Liver (tissue), 9 donors: ENCODE data around the gene UNC80. TPM values are rescaled to one million over a fixed set of nuclear protein-coding genes. Genes with fewer than 3 reads are reported as not detected.

Experiments
- DNase-seq: peaks from one replicate; pipeline ENCODE4 v3.0.0-alpha.2; 2017; ENCODE audit warnings: low spot score
- H3K27ac ChIP-seq, 2 donors: one replicate each; pipeline ENCODE4 v1.7.0; 2013; ENCODE audit warnings: inconsistent platforms in 2 of 2, low read length in 2 of 2, control low read depth in 1 of 2, low read depth in 1 of 2, mild to moderate bottlenecking in 1 of 2
- H3K27me3 ChIP-seq, 4 donors: one replicate each; pipeline versions ENCODE4 v1.6.1 to v1.7.0; 2013; ENCODE audit warnings: low read length in 3 of 4, inconsistent platforms in 1 of 4, mild to moderate bottlenecking in 1 of 4, moderate library complexity in 1 of 4; ENCODE audit not compliant: control insufficient read depth in 4 of 4, insufficient read depth in 4 of 4
- H3K36me3 ChIP-seq, 4 donors: one replicate each; pipeline versions ENCODE4 v1.6.1 to v1.7.0; 2013; ENCODE audit warnings: low read length in 3 of 4, mild to moderate bottlenecking in 3 of 4, low read depth in 1 of 4, moderate library complexity in 1 of 4; ENCODE audit not compliant: control insufficient read depth in 4 of 4, insufficient read depth in 3 of 4
- H3K4me1 ChIP-seq, 4 donors: one replicate each; pipeline versions ENCODE4 v1.6.1 to v1.7.0; 2013; ENCODE audit warnings: low read length in 3 of 4, mild to moderate bottlenecking in 3 of 4, moderate library complexity in 1 of 4; ENCODE audit not compliant: control insufficient read depth in 4 of 4, insufficient read depth in 4 of 4
- H3K4me3 ChIP-seq, 3 donors: one replicate each; pipeline versions ENCODE4 v1.6.1 to v1.7.0; 2013; ENCODE audit warnings: low read length in 3 of 3, control low read depth in 1 of 3, low read depth in 1 of 3, mild to moderate bottlenecking in 1 of 3
- H3K9ac ChIP-seq, 2 donors: one replicate each; pipeline ENCODE4 v1.7.0; 2013; ENCODE audit warnings: low read length in 2 of 2, mild to moderate bottlenecking in 2 of 2, moderate library complexity in 2 of 2, control low read depth in 1 of 2, low read depth in 1 of 2
- H3K9me3 ChIP-seq, 4 donors: one replicate each; pipeline versions ENCODE4 v1.6.1 to v1.7.0; 2013; ENCODE audit warnings: low read length in 3 of 4; ENCODE audit not compliant: control insufficient read depth in 4 of 4
- FOXA1 ChIP-seq: IDR thresholded peaks from 2 replicates; pipeline ENCODE4 v1.6.1; 2016; ENCODE audit warnings: antibody characterized with exemption
- NR2F2 ChIP-seq: IDR thresholded peaks from 2 replicates; pipeline ENCODE4 v1.6.1; 2016; ENCODE audit warnings: antibody characterized with exemption
- RAD21 ChIP-seq, 2 donors: IDR thresholded peaks; 2 replicates each; pipeline ENCODE4 v1.6.1; 2016; ENCODE audit warnings: antibody characterized with exemption in 2 of 2, mild to moderate bottlenecking in 2 of 2
- RXRA ChIP-seq, 2 donors: IDR thresholded peaks; 2 replicates each; pipeline ENCODE4 v1.6.1; 2017 to 2018; ENCODE audit warnings: antibody characterized with exemption in 2 of 2, mild to moderate bottlenecking in 1 of 2
- SP1 ChIP-seq: IDR thresholded peaks from 2 replicates; pipeline ENCODE4 v1.6.1; 2018; ENCODE audit warnings: antibody characterized with exemption, mild to moderate bottlenecking
- TAF1 ChIP-seq: conservative IDR thresholded peaks from 2 replicates; pipeline ENCODE4 v1.6.1; 2016; ENCODE audit warnings: antibody characterized with exemption, mild to moderate bottlenecking
- WGBS: extraction: QIAGEN DNeasy Blood & Tissue Kit; methylation state at CpG from one replicate; pipeline ENCODE4 v1.1.7; 2013; 5-methylcytosine and 5-hydroxymethylcytosine counted together
- polyA plus RNA-seq, 2 donors: library from polyadenylated mRNA; stranded (reverse) in 1 of 2; unstranded in 1 of 2; fragments of 200-250 nt in 1 of 2; fragments of >200 nt in 1 of 2; fragmentation: Nextera tagmentation in 1 of 2; extraction: Ambion mirVana in 1 of 2; gene quantifications; one replicate each; pipeline versions ENCODE4 v1.2.1 to v1.2.3, GENCODE V29; 2013 to 2015
- total RNA-seq, 2 donors: library from RNA; depleted of rRNA; stranded (reverse); fragments of >200 nt; gene quantifications; one replicate each; pipeline ENCODE4 v1.2.3, GENCODE V29; 2014
- TF ChIP-seq, protein P1 (sequence below): IDR thresholded peaks from 2 replicates; pipeline ENCODE4 v1.6.1; 2016; ENCODE audit warnings: antibody characterized with exemption
- TF ChIP-seq, protein P2 (sequence below): IDR thresholded peaks from 2 replicates; pipeline ENCODE4 v1.6.1; 2016; ENCODE audit warnings: antibody characterized with exemption
- TF ChIP-seq, protein P3 (sequence below): IDR thresholded peaks from 2 replicates; pipeline ENCODE4 v1.6.1; 2016; ENCODE audit warnings: antibody characterized with exemption
- TF ChIP-seq, protein P4 (sequence below): fragments of 150-350 bp; IDR thresholded peaks from 2 replicates; pipeline ENCODE4 v1.5.1; 2017; ENCODE audit warnings: improper control_type of control experiment, low read depth, low read length; ENCODE audit not compliant: missing input control
- TF ChIP-seq, protein P5 (sequence below): IDR thresholded peaks from 2 replicates; pipeline ENCODE4 v1.6.1; 2016; ENCODE audit warnings: antibody characterized with exemption, mild to moderate bottlenecking
- donor health status: healthy.
- donor health status: healthy.
- donor health status: healthy.
- donor health status: healthy.
- donor health status: healthy.

The UNC80 gene
- total and polyA plus RNA-seq, 4 donors: under 0.01 to 0.05 (median 0.02) TPM; not detected in 1

DNA sequence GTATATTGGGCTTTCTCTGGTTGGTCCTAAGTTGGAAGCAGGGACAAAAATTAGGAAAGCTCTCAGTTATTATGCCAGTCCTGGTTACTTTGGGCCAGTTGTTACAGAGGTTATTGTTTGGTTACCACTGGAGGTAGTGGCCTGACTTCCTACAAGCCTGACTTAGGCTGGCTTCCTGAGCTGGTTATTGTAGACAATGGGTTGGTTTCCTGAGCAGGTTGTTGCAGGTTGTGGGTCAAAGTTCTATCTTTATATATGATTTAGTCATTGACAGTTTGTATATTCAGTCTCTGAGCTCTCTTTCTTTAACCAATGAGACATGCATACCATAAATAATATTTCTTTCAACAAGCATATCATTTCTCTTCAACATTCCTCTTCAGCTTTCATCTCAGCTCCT lies 172.1 kb downstream of the UNC80 start:
- no peaks in the 10 kb centered on the region for H3K27me3 ChIP-seq
- H3K27ac ChIP-seq: no peak overlapping the region
- TF ChIP-seq, protein P1, sequence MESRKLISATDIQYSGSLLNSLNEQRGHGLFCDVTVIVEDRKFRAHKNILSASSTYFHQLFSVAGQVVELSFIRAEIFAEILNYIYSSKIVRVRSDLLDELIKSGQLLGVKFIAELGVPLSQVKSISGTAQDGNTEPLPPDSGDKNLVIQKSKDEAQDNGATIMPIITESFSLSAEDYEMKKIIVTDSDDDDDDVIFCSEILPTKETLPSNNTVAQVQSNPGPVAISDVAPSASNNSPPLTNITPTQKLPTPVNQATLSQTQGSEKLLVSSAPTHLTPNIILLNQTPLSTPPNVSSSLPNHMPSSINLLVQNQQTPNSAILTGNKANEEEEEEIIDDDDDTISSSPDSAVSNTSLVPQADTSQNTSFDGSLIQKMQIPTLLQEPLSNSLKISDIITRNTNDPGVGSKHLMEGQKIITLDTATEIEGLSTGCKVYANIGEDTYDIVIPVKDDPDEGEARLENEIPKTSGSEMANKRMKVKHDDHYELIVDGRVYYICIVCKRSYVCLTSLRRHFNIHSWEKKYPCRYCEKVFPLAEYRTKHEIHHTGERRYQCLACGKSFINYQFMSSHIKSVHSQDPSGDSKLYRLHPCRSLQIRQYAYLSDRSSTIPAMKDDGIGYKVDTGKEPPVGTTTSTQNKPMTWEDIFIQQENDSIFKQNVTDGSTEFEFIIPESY: no peak
- TF ChIP-seq, protein P2, sequence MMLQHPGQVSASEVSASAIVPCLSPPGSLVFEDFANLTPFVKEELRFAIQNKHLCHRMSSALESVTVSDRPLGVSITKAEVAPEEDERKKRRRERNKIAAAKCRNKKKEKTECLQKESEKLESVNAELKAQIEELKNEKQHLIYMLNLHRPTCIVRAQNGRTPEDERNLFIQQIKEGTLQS: no peak
- no peak for TF ChIP-seq FOXA1
- TF ChIP-seq RXRA (IDR thresholded peaks at IDR 0.05): no peak
- TF ChIP-seq, protein P3, sequence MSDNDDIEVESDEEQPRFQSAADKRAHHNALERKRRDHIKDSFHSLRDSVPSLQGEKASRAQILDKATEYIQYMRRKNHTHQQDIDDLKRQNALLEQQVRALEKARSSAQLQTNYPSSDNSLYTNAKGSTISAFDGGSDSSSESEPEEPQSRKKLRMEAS: no peak
- TF ChIP-seq, protein P4, sequence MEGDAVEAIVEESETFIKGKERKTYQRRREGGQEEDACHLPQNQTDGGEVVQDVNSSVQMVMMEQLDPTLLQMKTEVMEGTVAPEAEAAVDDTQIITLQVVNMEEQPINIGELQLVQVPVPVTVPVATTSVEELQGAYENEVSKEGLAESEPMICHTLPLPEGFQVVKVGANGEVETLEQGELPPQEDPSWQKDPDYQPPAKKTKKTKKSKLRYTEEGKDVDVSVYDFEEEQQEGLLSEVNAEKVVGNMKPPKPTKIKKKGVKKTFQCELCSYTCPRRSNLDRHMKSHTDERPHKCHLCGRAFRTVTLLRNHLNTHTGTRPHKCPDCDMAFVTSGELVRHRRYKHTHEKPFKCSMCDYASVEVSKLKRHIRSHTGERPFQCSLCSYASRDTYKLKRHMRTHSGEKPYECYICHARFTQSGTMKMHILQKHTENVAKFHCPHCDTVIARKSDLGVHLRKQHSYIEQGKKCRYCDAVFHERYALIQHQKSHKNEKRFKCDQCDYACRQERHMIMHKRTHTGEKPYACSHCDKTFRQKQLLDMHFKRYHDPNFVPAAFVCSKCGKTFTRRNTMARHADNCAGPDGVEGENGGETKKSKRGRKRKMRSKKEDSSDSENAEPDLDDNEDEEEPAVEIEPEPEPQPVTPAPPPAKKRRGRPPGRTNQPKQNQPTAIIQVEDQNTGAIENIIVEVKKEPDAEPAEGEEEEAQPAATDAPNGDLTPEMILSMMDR: no peak
- TF ChIP-seq SP1: no peak
- no peak for TF ChIP-seq TAF1
- TF ChIP-seq, protein P5, sequence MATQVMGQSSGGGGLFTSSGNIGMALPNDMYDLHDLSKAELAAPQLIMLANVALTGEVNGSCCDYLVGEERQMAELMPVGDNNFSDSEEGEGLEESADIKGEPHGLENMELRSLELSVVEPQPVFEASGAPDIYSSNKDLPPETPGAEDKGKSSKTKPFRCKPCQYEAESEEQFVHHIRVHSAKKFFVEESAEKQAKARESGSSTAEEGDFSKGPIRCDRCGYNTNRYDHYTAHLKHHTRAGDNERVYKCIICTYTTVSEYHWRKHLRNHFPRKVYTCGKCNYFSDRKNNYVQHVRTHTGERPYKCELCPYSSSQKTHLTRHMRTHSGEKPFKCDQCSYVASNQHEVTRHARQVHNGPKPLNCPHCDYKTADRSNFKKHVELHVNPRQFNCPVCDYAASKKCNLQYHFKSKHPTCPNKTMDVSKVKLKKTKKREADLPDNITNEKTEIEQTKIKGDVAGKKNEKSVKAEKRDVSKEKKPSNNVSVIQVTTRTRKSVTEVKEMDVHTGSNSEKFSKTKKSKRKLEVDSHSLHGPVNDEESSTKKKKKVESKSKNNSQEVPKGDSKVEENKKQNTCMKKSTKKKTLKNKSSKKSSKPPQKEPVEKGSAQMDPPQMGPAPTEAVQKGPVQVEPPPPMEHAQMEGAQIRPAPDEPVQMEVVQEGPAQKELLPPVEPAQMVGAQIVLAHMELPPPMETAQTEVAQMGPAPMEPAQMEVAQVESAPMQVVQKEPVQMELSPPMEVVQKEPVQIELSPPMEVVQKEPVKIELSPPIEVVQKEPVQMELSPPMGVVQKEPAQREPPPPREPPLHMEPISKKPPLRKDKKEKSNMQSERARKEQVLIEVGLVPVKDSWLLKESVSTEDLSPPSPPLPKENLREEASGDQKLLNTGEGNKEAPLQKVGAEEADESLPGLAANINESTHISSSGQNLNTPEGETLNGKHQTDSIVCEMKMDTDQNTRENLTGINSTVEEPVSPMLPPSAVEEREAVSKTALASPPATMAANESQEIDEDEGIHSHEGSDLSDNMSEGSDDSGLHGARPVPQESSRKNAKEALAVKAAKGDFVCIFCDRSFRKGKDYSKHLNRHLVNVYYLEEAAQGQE: no peak
- no peak for TF ChIP-seq RAD21 (IDR thresholded peaks at IDR 0.05)
- no peaks in the 10 kb centered on the region for H3K9me3 ChIP-seq
- no peaks in the 10 kb centered on the region for H3K4me1 ChIP-seq
- no peak overlapping the region for H3K9ac ChIP-seq
- DNase-seq: no peak
- H3K36me3 ChIP-seq: no peaks in the 10 kb centered on the region
- H3K4me3 ChIP-seq: no peak overlapping the region

DNA sequence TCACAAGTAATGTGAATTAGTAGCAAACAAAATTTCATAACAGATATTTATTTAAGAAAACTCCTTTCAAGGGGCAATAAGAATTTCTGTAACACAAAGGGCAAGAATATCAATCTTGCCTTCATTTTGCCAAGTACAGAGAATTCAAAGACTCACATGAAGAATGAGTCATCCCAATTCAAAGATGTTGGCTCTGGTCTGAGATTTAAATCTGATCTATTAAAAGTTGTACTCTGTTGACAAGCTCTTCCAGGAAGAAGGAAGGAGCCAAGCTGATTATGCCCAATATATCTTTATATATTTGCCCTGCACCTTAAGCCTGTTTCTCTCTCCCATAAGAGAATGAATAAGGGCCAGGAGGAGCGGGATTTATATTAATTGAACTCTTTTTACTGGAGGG lies 174.9 kb downstream of the UNC80 start:
- no peak for DNase-seq
- Histone ChIP-seq H3K9ac (no peak overlapping the region), H3K9me3 (no peaks in the 10 kb centered on the region), H3K27ac (no peak overlapping the region), H3K36me3 (no peaks in the 10 kb centered on the region), H3K4me1 (no peaks in the 10 kb centered on the region), H3K4me3 (no peak overlapping the region), H3K27me3 (no peaks in the 10 kb centered on the region)
- TF ChIP-seq NR2F2: no peak
- WGBS: 79% methylated on average over 1 of the region's 1 CpG
